Lower leg skin (tissue), 3 donors: ENCODE measurements around the gene PGBD5.

Experiments used
- POLR2A ChIP-seq, 2 donors: fragments of 450-650 bp; IDR thresholded peaks; one replicate each; pipeline ENCODE4 v1.6.1; 2016 to 2017; ENCODE audit warnings: antibody characterized with exemption in 2 of 2, mild to moderate bottlenecking in 1 of 2, moderate library complexity in 1 of 2
- TF ChIP-seq, protein P1 (sequence below), 3 donors: fragments of 450-650 bp; IDR thresholded peaks; one replicate each; pipeline ENCODE4 v1.5.1; 2016; ENCODE audit warnings: antibody characterized with exemption in 3 of 3, mild to moderate bottlenecking in 3 of 3, moderate library complexity in 2 of 3

DNA sequence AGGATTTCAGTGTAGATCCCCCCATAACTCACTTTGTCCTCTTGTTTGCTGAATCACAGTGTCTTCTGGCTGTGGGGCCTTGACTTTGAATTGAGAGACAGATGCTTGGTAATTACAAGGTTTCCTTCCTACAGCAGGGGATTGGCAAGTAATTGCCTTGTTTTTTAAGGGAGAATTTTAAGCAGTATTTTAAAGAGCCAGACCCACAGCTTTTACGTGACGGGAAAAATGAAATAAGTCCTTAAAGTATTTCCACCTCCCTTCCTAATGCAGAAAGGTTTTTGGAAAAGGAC, 41.0 kb downstream of the PGBD5 start:
- TF ChIP-seq, protein P1, sequence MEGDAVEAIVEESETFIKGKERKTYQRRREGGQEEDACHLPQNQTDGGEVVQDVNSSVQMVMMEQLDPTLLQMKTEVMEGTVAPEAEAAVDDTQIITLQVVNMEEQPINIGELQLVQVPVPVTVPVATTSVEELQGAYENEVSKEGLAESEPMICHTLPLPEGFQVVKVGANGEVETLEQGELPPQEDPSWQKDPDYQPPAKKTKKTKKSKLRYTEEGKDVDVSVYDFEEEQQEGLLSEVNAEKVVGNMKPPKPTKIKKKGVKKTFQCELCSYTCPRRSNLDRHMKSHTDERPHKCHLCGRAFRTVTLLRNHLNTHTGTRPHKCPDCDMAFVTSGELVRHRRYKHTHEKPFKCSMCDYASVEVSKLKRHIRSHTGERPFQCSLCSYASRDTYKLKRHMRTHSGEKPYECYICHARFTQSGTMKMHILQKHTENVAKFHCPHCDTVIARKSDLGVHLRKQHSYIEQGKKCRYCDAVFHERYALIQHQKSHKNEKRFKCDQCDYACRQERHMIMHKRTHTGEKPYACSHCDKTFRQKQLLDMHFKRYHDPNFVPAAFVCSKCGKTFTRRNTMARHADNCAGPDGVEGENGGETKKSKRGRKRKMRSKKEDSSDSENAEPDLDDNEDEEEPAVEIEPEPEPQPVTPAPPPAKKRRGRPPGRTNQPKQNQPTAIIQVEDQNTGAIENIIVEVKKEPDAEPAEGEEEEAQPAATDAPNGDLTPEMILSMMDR (IDR thresholded peaks at IDR 0.05), result no peak
- TF ChIP-seq POLR2A (IDR thresholded peaks at IDR 0.05), result no peak
